ENCODE measurements around the gene SLC6A13.

SLC6A13 gene

GRCh38 chr12:175759-176158, 86.9 kb downstream of the SLC6A13 start:
- no peak for DNase-seq

GRCh38 chr12:175250-175649, 87.4 kb downstream of the SLC6A13 start:
- no peak for DNase-seq

- no peak for DNase-seq
Measured at GRCh38 chr12:174596-174995, 88.0 kb downstream of the SLC6A13 start.

- no peak for DNase-seq
Measured at GRCh38 chr12:174124-174523, 88.5 kb downstream of the SLC6A13 start.

- no peak for DNase-seq
Measured at GRCh38 chr12:172732-173161, 89.9 kb downstream of the SLC6A13 start.

- no peak for DNase-seq
Measured at GRCh38 chr12:171743-172676, 90.6 kb downstream of the SLC6A13 start.

GRCh38 chr12:171276-171675, 91.4 kb downstream of the SLC6A13 start:
- DNase-seq: no peak

All from activated CD4-positive, alpha-beta T cell treated with anti-CD3 and anti-CD28 coated beads for 4 hours (primary cell).